ENCODE measurements around the gene PRSS8.

PRSS8 gene

DNA sequence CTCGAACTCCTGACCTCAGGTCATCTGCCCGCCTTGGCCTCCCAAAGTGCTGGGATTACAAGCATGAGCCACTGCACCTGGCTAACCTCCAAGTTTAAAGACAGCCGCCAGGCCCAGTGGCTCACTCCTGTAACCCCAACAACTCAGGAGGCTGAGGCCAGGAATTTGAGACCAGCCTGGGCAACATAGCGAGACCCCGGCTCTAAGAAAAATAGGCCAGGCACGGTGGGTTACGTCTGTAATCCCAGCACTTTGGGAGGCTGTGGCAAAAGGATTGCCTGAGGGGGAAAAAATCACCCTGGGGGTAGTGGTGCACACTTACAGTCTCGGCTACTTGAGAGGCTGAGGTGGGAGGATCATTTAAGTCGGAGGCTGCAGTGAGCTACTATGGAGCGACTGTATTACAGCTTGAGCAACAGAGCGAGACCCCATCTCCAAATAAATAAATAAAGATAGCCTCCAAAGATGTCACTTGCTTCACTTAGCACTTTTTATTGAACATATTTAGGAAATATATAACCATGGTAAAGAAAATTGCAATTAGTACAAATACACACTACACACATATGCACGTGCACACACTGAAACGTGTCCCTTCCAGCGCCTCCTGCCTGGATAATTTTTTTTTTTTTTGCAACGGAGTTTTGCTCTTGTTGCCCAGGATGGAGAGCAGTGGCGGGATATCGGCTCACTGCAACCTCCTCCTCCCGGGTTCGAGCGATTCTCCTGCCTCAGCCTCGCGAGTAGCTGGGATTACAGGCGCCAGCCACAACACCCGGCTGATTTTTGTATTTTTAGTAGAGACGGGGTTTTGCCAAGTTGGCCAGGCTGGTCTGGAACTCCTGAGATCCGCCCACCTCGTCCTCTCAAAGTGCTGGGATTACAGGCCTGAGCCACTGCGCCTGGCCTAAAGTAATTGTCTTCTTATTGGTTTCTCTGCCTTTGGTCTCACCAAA is 28.7 kb downstream of the PRSS8 start:
- TF ChIP-seq GATA3 (IDR thresholded peaks at IDR 0.05; ENCODE audit: low read depth, low read length), result no peak
- no peak for TF ChIP-seq GATA2 (IDR thresholded peaks at IDR 0.05; ENCODE audit: low read depth, low read length)

DNA sequence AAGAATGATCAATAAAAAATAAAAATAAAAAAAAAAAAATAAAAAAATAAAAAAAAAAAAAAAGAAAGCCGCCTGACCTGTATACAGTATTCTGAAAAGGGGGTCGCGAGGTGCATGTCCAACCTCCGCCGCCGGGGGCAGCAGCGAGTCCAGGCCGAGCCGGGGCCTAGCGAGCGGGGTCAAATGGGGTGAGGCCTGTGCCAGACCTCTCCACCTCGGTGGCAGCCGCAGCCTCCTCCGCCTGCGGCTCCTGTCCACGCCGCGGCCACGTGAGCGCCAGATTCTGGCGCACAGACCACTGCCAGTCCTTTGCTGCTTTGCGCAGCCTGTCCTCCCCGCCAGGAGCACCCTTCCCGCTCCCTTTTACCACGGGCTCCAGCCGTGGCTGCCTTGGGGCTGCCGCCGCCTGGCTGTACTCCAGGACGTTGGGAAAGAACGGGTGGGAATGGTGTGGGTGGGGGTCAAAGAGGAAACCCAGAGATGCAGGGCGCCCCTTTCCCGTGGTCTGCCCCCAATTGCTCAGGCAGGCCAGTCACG is 29.8 kb downstream of the PRSS8 start:
- TF ChIP-seq GATA2 (IDR thresholded peaks at IDR 0.05; ENCODE audit: low read depth, low read length), result no peak
- no peak for TF ChIP-seq GATA3 (IDR thresholded peaks at IDR 0.05; ENCODE audit: low read depth, low read length)

DNA sequence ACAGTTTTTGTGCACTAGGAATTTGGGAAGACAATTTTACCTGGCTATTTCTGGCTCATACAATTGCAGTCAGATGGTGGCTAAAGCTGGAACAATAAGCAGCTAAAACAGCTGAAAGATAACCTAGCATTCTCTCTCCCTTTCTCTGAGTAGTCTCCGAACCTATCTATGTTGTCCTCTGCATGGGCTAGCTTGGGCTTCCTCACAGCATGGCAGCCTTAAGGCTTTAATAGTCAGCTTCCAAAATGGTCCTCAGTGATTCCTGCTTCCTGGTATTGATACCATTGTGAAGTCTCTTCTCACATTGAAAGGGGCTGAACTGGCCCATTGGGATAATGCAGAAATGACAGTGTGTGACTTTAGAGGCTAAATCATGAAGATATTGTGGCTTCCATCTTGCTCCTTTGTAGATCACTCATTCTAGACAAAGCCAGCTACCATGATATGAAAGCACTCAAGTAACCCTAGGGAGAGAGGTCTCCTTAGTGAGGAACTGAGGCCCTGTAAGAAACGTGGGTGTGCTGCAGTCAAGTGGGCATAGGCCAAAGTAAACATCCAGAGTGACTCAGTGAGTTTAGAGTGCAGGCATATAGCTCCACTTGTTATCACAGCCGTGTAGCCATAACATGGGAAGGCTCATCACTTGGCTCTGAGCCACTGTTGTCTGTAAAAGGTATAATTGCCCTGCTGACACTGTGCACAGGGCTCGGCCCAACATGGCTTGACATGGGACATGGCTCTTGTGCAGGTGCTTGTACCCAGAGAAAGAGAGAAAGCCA is 35.5 kb downstream of the PRSS8 start:
- no peak for TF ChIP-seq GATA2 (IDR thresholded peaks at IDR 0.05; ENCODE audit: low read depth, low read length)
- no peak for TF ChIP-seq GATA3 (IDR thresholded peaks at IDR 0.05; ENCODE audit: low read depth, low read length)

- TF ChIP-seq GATA3 (IDR thresholded peaks at IDR 0.05; ENCODE audit: low read depth, low read length) (no peak), GATA2 (IDR thresholded peaks at IDR 0.05; ENCODE audit: low read depth, low read length) (0 out of 2 replicates have a peak, but pooled peaks have one; percentile 23)
Measured at GRCh38 chr16:31094424-31095120, 41.0 kb downstream of the PRSS8 start, which contains the start of gene VKORC1. Gene VKORC1 (minus strand): TSS chr16:31094797. CDS start chr16:31094729, 68 bp downstream.

- TF ChIP-seq GATA3 (IDR thresholded peaks at IDR 0.05; ENCODE audit: low read depth, low read length) (no peak), GATA2 (IDR thresholded peaks at IDR 0.05; ENCODE audit: low read depth, low read length) (no peak; the same call in 1 of the 2 replicates)
Measured at GRCh38 chr16:31094088-31094423, 41.5 kb downstream of the PRSS8 start.

DNA sequence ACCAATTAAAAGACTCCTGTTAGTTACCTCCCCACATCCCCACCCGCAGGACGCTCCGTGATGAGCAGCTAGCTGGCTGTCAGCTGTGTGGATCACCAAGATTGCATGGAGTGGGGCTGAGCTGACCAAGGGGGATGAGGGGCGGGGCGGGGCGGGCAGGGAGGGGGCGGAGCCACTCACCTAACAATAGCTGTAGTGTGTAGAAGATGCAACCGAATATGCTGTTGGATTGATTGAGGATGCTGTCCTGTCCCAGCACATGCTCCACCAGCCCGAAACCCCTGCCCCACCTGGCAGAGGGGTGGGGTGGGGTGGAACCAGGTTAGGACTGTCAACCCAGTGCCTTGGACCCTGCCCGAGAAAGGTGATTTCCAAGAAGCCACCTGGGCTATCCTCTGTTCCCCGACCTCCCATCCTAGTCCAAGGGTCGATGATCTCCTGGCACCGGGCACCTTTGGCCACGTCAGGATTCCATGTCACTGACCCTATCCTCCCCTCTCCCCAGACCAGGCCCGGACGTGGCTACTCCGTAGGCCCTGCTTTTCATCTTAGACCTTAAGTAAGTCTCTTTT is 42.3 kb downstream of the PRSS8 start:
- TF ChIP-seq GATA3 (IDR thresholded peaks at IDR 0.05; ENCODE audit: low read depth, low read length), result no peak

DNA sequence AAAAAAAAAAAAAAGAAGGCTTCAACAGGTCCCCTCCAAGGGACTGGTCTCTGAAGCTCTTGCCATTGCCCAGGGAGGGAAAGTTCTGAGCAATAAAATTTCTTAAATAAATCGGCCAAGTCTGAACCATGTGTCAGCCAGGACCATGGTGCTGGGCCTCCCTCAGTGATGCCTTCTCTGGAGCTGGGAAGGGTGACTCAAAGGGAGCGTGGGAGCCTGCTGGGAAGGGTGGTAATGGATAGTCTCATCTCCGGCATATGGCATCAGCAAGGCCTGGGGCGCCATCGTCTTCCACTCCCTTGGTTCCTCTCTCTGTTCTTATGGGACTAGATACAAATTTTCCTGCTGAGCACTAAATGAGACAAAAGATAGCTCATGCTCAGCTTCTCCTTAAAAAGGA is 43.2 kb downstream of the PRSS8 start:
- TF ChIP-seq GATA2 (IDR thresholded peaks at IDR 0.05; ENCODE audit: low read depth, low read length) (no peak), GATA3 (IDR thresholded peaks at IDR 0.05; ENCODE audit: low read depth, low read length) (no peak)

DNA sequence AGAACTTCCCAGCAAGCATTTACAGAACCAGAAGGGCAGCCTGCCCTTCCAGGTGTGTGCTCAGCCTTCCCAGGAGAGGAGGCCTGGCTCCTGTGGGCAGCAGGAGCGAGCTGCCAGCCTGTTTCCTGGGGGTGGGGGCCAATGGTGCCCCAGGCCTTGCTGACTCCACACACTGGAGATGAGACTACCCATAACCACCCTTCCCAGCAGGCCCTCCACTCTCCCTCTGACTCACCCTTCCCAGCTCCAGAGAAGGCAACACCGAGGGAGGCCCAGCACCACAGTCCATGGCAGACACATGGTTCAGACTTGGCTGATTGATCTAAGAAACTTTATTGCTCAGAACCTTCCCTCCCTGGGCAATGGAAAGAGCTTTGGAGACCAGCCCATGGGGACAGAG is 45.0 kb downstream of the PRSS8 start:
- no peak for TF ChIP-seq GATA3 (IDR thresholded peaks at IDR 0.05; ENCODE audit: low read depth, low read length)
- no peak for TF ChIP-seq GATA2 (IDR thresholded peaks at IDR 0.05; ENCODE audit: low read depth, low read length)

- TF ChIP-seq GATA2 (IDR thresholded peaks at IDR 0.05; ENCODE audit: low read depth, low read length), result no peak
Measured at GRCh38 chr16:31089199-31089598, 46.3 kb downstream of the PRSS8 start.

- no peak for TF ChIP-seq GATA2 (IDR thresholded peaks at IDR 0.05; ENCODE audit: low read depth, low read length)
- TF ChIP-seq GATA3 (IDR thresholded peaks at IDR 0.05; ENCODE audit: low read depth, low read length), result no peak
Measured at GRCh38 chr16:31088459-31089183, 46.9 kb downstream of the PRSS8 start, which contains the start of gene PRSS53. Gene PRSS53 (minus strand): TSS chr16:31088943. CDS start chr16:31088809, 134 bp downstream.

DNA sequence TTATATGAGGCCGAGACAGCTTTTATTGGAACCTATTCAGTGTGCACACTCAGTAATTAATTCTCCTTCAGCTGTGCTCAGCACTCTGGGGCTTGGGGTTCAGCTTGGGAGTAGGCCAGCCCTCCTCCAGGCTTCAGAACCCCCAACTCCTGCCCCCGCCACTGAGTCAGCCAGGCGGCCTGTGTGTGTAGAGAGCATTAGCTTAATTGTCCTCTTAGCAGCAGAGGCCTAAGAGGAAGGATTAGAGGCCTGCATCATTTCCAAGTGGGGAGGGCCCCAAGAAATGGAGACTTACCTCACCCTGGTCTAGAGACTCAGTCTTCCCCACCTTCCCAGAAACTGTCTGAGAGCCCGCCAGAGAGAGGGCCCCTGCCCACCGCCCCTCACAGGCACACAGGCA is 47.6 kb downstream of the PRSS8 start:
- no peak for TF ChIP-seq GATA2 (IDR thresholded peaks at IDR 0.05; ENCODE audit: low read depth, low read length)
- no peak for TF ChIP-seq GATA3 (IDR thresholded peaks at IDR 0.05; ENCODE audit: low read depth, low read length)

DNA sequence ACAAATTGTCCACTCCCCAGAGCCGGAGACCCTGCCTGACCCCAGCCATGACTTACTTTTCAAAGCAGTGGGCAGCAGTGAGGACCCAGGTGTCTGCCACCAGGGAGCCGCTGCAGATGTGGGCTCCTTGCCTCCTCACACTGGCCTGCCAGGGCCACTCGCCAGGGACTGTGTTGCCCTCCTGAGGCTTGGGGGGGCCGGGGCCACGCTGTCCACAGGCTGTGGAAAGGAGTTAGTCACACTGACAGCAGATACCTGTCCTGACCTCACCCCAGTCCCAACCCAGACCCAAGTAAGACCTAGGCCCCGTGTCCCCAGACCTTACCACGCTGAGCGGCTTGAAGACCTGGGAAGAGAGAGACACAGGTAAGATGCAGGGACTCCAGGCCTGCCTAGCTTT is 48.0 kb downstream of the PRSS8 start:
- TF ChIP-seq GATA2 (IDR thresholded peaks at IDR 0.05; ENCODE audit: low read depth, low read length) (no peak), GATA3 (IDR thresholded peaks at IDR 0.05; ENCODE audit: low read depth, low read length) (no peak)

- TF ChIP-seq GATA3 (IDR thresholded peaks at IDR 0.05; ENCODE audit: low read depth, low read length), result no peak
- no peak for TF ChIP-seq GATA2 (IDR thresholded peaks at IDR 0.05; ENCODE audit: low read depth, low read length)
Measured at GRCh38 chr16:31086629-31086906, 49.0 kb downstream of the PRSS8 start.
